GM12878 (cell line): ENCODE results near the gene P4HTM. TPM values are rescaled to one million over a fixed set of nuclear protein-coding genes. Genes with fewer than 3 reads are reported as not detected.

Experiments used
- ASH2L ChIP-seq: fragments of 300-600, 200-600 bp; sonication (generic); IDR thresholded peaks from 2 replicates; pipeline ENCODE4 v1.6.1; 2017; ENCODE audit warnings: low read depth, mild to moderate bottlenecking, borderline replicate concordance
- BHLHE40 ChIP-seq, 2 experiments: fragments of 450-650 bp in 1 of 2; IDR thresholded peaks; 2 replicates each; pipeline ENCODE4 v1.6.1; 2011 to 2017; ENCODE audit warnings: low read depth in 2 of 2, borderline replicate concordance in 1 of 2, improper control_type of control experiment in 1 of 2, low read length in 1 of 2, mild to moderate bottlenecking in 1 of 2
- CHD2 ChIP-seq: IDR thresholded peaks from 2 replicates; pipeline ENCODE4 v1.6.1; 2011; ENCODE audit warnings: low read depth, low read length, improper control_type of control experiment, borderline replicate concordance
- EGR1 ChIP-seq, 2 experiments: IDR thresholded peaks; 1 replicate in 1 of 2; 2 replicates in 1 of 2; pipeline ENCODE4 v1.6.1; 2011 to 2012; ENCODE audit warnings: low read depth in 2 of 2, low read length in 2 of 2, borderline replicate concordance in 1 of 2, mild to moderate bottlenecking in 1 of 2, moderate library complexity in 1 of 2
- GATAD2B ChIP-seq: fragments of 450-650 bp; conservative IDR thresholded peaks from 2 replicates; pipeline ENCODE4 v1.6.1; 2017; ENCODE audit warnings: low read depth, mild to moderate bottlenecking, moderate library complexity
- HDAC6 ChIP-seq: fragments of 200-600 bp; sonication (generic); IDR thresholded peaks from one replicate; pipeline ENCODE4 v1.8.0; 2017; ENCODE audit warnings: antibody characterized with exemption; ENCODE audit not compliant: unreplicated experiment
- LARP7 ChIP-seq: fragments of 450-650 bp; IDR thresholded peaks from 2 replicates; pipeline ENCODE4 v1.6.1; 2017; ENCODE audit warnings: mild to moderate bottlenecking
- MEF2A ChIP-seq: IDR thresholded peaks from 2 replicates; pipeline ENCODE4 v1.6.1; 2011; ENCODE audit warnings: low read depth, mild to moderate bottlenecking, low read length, moderate library complexity; ENCODE audit not compliant: insufficient read depth
- MTA3 ChIP-seq: IDR thresholded peaks from 2 replicates; pipeline ENCODE4 v1.6.1; 2012; ENCODE audit warnings: low read length, inconsistent platforms, borderline replicate concordance
- POLR2AphosphoS5 ChIP-seq: IDR thresholded peaks from 2 replicates; pipeline ENCODE4 v1.6.1; 2011; ENCODE audit warnings: mild to moderate bottlenecking, low read length, inconsistent platforms
- RAD21 ChIP-seq: IDR thresholded peaks from 2 replicates; pipeline ENCODE4 v1.6.1; 2011; ENCODE audit warnings: mild to moderate bottlenecking, low read depth, low read length, moderate library complexity; ENCODE audit not compliant: insufficient read depth
- RB1 ChIP-seq: fragments of 450-650 bp; formaldehyde crosslinking; IDR thresholded peaks from 2 replicates; pipeline ENCODE4 v1.6.1; 2017; ENCODE audit warnings: mild to moderate bottlenecking, borderline replicate concordance
- SMARCA5 ChIP-seq: fragments of 450-650 bp; IDR thresholded peaks from 2 replicates; pipeline ENCODE4 v1.6.1; 2017; ENCODE audit warnings: mild to moderate bottlenecking
- SRF ChIP-seq, 2 experiments: IDR thresholded peaks; 2 replicates each; pipeline ENCODE4 v1.6.1; 2011; ENCODE audit warnings: low read depth in 2 of 2, low read length in 2 of 2, mild to moderate bottlenecking in 1 of 2, moderate library complexity in 1 of 2
- TAF1 ChIP-seq: IDR thresholded peaks from 2 replicates; pipeline ENCODE4 v1.6.1; 2011; ENCODE audit warnings: mild to moderate bottlenecking, low read depth, low read length, borderline replicate concordance
- TCF12 ChIP-seq: IDR thresholded peaks from 2 replicates; pipeline ENCODE4 v1.6.1; 2011; ENCODE audit warnings: low read depth, mild to moderate bottlenecking, low read length
- YY1 ChIP-seq: IDR thresholded peaks from 2 replicates; pipeline ENCODE4 v1.6.1; 2011; ENCODE audit warnings: low read depth, mild to moderate bottlenecking, low read length
- polyA plus RNA-seq, 11 experiments: library from polyadenylated mRNA; depleted of rRNA in 4 of 11; unstranded in 6 of 11; stranded (reverse) in 5 of 11; fragments of >200 nt; fragmentation: Nextera tagmentation in 4 of 11; fragmentation: Illumina TruSeq in 1 of 11; extraction: Ambion mirVana in 4 of 11; extraction: Trizol in 1 of 11; gene quantifications; 1 replicate in 1 of 11; 2 replicates in 10 of 11; pipeline versions ENCODE4 v1.2.1 to v1.2.3, GENCODE V29; 2011 to 2016; ENCODE audit warnings: inconsistent platforms in 2 of 11, missing spikeins in 2 of 11, low read depth in 1 of 11
- total RNA-seq, 4 experiments: library from RNA; depleted of rRNA in 3 of 4; stranded (reverse); fragments of >200 nt in 3 of 4; fragmentation: Illumina TruSeq in 1 of 4; extraction: Trizol in 1 of 4; gene quantifications; 2 replicates each; pipeline versions ENCODE4 v1.2.1 to v1.2.3, GENCODE V29; 2013 to 2021
- TF ChIP-seq, protein P1 (sequence below), 3 experiments: IDR thresholded peaks in 2 of 3; conservative IDR thresholded peaks in 1 of 3; 2 replicates each; pipeline ENCODE4 v1.5.1; 2011; ENCODE audit warnings: low read depth in 3 of 3, low read length in 3 of 3, mild to moderate bottlenecking in 3 of 3, control low read depth in 2 of 3, moderate library complexity in 2 of 3, inconsistent platforms in 1 of 3, mixed read lengths in 1 of 3; ENCODE audit not compliant: control insufficient read depth in 2 of 3, insufficient read depth in 1 of 3; ENCODE audit errors: extremely low read depth in 1 of 3
- TF ChIP-seq, protein P2 (sequence below): IDR thresholded peaks from 2 replicates; pipeline ENCODE4 v1.6.1; 2012; ENCODE audit warnings: low read depth, low read length, improper control_type of control experiment
- TF ChIP-seq, protein P3 (sequence below): fragments of 450-650 bp; IDR thresholded peaks from 2 replicates; pipeline ENCODE4 v1.6.1; 2016; ENCODE audit warnings: mild to moderate bottlenecking
- TF ChIP-seq, protein P4 (sequence below): fragments of 150-350 bp; IDR thresholded peaks from 2 replicates; pipeline ENCODE4 v1.6.1; 2014; ENCODE audit warnings: mild to moderate bottlenecking, low read depth, low read length
- TF ChIP-seq, protein P5 (sequence below): fragments of 450-650 bp; IDR thresholded peaks from 2 replicates; pipeline ENCODE4 v1.6.1; 2016; ENCODE audit warnings: mild to moderate bottlenecking

The P4HTM gene
- total and polyA plus RNA-seq, 10 of the 15 experiments (the other 5 are each of a cell fraction or from before 2014, with no cell fraction given), result 0.76 to 28.8 (median 22.9) TPM

DNA sequence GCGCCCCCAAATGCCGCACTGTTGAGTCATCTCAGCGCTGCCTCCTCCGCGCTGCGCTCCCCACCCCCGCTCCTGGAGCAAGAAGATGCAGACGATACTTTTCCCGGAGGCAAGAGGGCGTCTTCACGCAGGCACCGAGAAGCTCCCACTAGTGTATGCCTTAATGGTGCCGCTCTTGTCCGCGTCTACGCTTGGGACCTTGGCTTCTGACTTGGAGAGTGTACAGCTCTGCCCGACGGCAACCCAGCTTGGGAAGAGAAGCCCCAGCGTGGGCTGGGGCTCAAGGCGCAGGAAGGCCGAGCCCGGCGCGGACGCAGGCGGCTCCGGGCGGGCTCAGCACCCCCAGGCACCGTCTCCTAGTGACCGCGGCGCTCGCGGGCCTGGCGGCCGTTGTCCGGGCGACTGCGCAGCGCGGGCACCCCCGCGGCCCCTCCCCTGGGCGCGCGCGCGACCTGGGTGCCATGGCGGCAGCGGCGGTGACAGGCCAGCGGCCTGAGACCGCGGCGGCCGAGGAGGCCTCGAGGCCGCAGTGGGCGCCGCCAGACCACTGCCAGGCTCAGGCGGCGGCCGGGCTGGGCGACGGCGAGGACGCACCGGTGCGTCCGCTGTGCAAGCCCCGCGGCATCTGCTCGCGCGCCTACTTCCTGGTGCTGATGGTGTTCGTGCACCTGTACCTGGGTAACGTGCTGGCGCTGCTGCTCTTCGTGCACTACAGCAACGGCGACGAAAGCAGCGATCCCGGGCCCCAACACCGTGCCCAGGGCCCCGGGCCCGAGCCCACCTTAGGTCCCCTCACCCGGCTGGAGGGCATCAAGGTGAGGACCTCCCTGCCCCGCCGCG lies at the start of gene P4HTM (continued):
- TF ChIP-seq, protein P1, sequence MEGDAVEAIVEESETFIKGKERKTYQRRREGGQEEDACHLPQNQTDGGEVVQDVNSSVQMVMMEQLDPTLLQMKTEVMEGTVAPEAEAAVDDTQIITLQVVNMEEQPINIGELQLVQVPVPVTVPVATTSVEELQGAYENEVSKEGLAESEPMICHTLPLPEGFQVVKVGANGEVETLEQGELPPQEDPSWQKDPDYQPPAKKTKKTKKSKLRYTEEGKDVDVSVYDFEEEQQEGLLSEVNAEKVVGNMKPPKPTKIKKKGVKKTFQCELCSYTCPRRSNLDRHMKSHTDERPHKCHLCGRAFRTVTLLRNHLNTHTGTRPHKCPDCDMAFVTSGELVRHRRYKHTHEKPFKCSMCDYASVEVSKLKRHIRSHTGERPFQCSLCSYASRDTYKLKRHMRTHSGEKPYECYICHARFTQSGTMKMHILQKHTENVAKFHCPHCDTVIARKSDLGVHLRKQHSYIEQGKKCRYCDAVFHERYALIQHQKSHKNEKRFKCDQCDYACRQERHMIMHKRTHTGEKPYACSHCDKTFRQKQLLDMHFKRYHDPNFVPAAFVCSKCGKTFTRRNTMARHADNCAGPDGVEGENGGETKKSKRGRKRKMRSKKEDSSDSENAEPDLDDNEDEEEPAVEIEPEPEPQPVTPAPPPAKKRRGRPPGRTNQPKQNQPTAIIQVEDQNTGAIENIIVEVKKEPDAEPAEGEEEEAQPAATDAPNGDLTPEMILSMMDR (IDR thresholded peaks at IDR 0.05 in 2 of 3, conservative IDR thresholded peaks at IDR 0.05 in 1 of 3; ENCODE audit: control insufficient read depth in 2 of 3, extremely low read depth in 1 of 3, insufficient read depth in 1 of 3, low read depth in 3 of 3, low read length in 3 of 3), result peak in 2 of 3 experiments; percentile 12 to 46; a peak in 3 of 6 replicates
- TF ChIP-seq RB1 (peak; percentile 62; the same call in 1 of the 2 replicates), GATAD2B (peak; percentile 81; the same call in 1 of the 2 replicates), POLR2AphosphoS5 (peak; percentile 31; the same call in 1 of the 2 replicates), EGR1 (IDR thresholded peaks at IDR 0.05; ENCODE audit: borderline replicate concordance in 1 of 2, low read depth in 2 of 2, low read length in 2 of 2) (peak in 1 of 2 experiments; percentile 96; a peak in 2 of 3 replicates), CHD2 (peak; percentile 65; the same call in 1 of the 2 replicates), TCF12 (peak; percentile 21; the same call in 1 of the 2 replicates), LARP7 (peak; percentile 79), RAD21 (peak; percentile 14; the same call in 1 of the 2 replicates), ASH2L (0 out of 2 replicates have a peak, but pooled peaks have one; percentile 7), YY1 (peak; percentile 88), HDAC6 (peak; percentile 43), BHLHE40 (IDR thresholded peaks at IDR 0.05; ENCODE audit: borderline replicate concordance in 1 of 2, low read depth in 2 of 2, low read length in 1 of 2) (peak in 1 of 2 experiments; percentile 52; a peak in 2 of 4 replicates), MTA3 (no peak), MEF2A (no peak), TAF1 (peak; percentile 39; the same call in 1 of the 2 replicates), SMARCA5 (peak; percentile 64; the same call in 1 of the 2 replicates), SRF (IDR thresholded peaks at IDR 0.05; ENCODE audit: low read depth in 2 of 2, low read length in 2 of 2) (0 out of 4 replicates have a peak, but pooled peaks of 1 of the 2 experiments have one; percentile 38)
- TF ChIP-seq, protein P2, sequence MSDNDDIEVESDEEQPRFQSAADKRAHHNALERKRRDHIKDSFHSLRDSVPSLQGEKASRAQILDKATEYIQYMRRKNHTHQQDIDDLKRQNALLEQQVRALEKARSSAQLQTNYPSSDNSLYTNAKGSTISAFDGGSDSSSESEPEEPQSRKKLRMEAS, result 0 out of 2 replicates have a peak, but pooled peaks have one; percentile 9
- TF ChIP-seq, protein P3, sequence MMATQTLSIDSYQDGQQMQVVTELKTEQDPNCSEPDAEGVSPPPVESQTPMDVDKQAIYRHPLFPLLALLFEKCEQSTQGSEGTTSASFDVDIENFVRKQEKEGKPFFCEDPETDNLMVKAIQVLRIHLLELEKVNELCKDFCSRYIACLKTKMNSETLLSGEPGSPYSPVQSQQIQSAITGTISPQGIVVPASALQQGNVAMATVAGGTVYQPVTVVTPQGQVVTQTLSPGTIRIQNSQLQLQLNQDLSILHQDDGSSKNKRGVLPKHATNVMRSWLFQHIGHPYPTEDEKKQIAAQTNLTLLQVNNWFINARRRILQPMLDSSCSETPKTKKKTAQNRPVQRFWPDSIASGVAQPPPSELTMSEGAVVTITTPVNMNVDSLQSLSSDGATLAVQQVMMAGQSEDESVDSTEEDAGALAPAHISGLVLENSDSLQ, result no peak
- TF ChIP-seq, protein P4, sequence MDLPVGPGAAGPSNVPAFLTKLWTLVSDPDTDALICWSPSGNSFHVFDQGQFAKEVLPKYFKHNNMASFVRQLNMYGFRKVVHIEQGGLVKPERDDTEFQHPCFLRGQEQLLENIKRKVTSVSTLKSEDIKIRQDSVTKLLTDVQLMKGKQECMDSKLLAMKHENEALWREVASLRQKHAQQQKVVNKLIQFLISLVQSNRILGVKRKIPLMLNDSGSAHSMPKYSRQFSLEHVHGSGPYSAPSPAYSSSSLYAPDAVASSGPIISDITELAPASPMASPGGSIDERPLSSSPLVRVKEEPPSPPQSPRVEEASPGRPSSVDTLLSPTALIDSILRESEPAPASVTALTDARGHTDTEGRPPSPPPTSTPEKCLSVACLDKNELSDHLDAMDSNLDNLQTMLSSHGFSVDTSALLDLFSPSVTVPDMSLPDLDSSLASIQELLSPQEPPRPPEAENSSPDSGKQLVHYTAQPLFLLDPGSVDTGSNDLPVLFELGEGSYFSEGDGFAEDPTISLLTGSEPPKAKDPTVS, result no peak
- TF ChIP-seq, protein P5, sequence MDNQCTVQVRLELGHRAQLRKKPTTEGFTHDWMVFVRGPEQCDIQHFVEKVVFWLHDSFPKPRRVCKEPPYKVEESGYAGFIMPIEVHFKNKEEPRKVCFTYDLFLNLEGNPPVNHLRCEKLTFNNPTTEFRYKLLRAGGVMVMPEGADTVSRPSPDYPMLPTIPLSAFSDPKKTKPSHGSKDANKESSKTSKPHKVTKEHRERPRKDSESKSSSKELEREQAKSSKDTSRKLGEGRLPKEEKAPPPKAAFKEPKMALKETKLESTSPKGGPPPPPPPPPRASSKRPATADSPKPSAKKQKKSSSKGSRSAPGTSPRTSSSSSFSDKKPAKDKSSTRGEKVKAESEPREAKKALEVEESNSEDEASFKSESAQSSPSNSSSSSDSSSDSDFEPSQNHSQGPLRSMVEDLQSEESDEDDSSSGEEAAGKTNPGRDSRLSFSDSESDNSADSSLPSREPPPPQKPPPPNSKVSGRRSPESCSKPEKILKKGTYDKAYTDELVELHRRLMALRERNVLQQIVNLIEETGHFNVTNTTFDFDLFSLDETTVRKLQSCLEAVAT, result peak; percentile 15; the same call in 1 of the 2 replicates
